Uterus (tissue), 2 donors: Measurements from ENCODE around the gene RASAL2.

Experiments used
- CTCF ChIP-seq, 4 experiments: fragments of 200-600 bp in 2 of 4; fragments of 450-650 bp in 2 of 4; sonication (generic) in 2 of 4; IDR thresholded peaks; one replicate each; pipeline ENCODE4 v1.5.1; 2016 to 2019; ENCODE audit warnings: antibody characterized with exemption in 4 of 4, mild to moderate bottlenecking in 2 of 4, moderate library complexity in 1 of 4
- POLR2A ChIP-seq, 2 donors: fragments of 450-650 bp; IDR thresholded peaks; one replicate each; pipeline ENCODE4 v1.6.1; 2016; ENCODE audit warnings: antibody characterized with exemption in 2 of 2, mild to moderate bottlenecking in 1 of 2, moderate library complexity in 1 of 2

DNA sequence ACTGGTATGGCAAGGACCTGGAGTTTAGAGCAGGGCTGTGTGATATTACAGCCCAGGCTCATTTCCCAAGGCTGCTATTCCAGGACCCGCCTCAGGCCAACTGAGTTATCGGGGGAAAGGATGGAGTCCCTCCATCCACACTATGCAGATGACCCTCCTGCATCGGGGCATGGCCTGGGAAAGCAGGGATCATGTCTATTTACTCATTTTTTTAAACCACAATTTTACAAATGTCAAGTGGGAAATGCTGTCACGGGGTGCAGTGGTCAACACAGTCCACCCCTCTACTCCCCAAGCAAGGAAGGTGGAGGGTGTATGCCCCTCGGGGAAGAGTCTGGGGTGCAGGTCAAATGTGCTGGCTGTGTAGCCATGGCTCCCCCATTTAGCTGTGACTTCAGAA is 409.0 kb downstream of the RASAL2 start:
- TF ChIP-seq CTCF (IDR thresholded peaks at IDR 0.05) (no peak), POLR2A (IDR thresholded peaks at IDR 0.05) (no peak)
